Measurements from ENCODE around the gene FRY. TPM values are rescaled to one million over a fixed set of nuclear protein-coding genes. Genes with fewer than 3 reads are reported as not detected.

Gene FRY
- total and polyA plus RNA-seq, 2 of the 13 experiments (the other 11 are each of a cell fraction or from before 2014, with no cell fraction given), result 8.2 to 13.1 TPM

GRCh38 chr13:32031025-32031814 lies at the start of gene FRY (continued):
- TF ChIP-seq ZNF33A (CRISPR knock-in tag; IDR thresholded peaks at IDR 0.05; ENCODE audit: borderline replicate concordance) (no peak), RAD21 (CRISPR knock-in tag; IDR thresholded peaks at IDR 0.05) (peak; percentile 30; the same call in 1 of the 2 replicates), PHF8 (CRISPR knock-in tag; IDR thresholded peaks at IDR 0.05) (peak; percentile 77), ZGPAT (CRISPR knock-in tag; IDR thresholded peaks at IDR 0.05) (peak; percentile 84), GATA4 (IDR thresholded peaks at IDR 0.05; ENCODE audit: borderline replicate concordance, low read depth) (no peak), ZNF777 (CRISPR knock-in tag; IDR thresholded peaks at IDR 0.05) (peak; percentile 52), SRF (IDR thresholded peaks at IDR 0.05; ENCODE audit: low read depth, low read length) (no peak), POLR2AphosphoS5 (IDR thresholded peaks at IDR 0.05; ENCODE audit: low read depth, low read length) (peak; percentile 40), ZNF142 (CRISPR knock-in tag; IDR thresholded peaks at IDR 0.05) (peak; percentile 29; the same call in 1 of the 2 replicates), MED13 (CRISPR knock-in tag; IDR thresholded peaks at IDR 0.05) (peak; percentile 17; the same call in 1 of the 2 replicates), SIX1 (CRISPR knock-in tag; IDR thresholded peaks at IDR 0.05; ENCODE audit: borderline replicate concordance) (peak; percentile 30), ZNF678 (CRISPR knock-in tag; IDR thresholded peaks at IDR 0.05) (0 out of 2 replicates have a peak, but pooled peaks have one; percentile 41), DRAP1 (CRISPR knock-in tag; IDR thresholded peaks at IDR 0.05) (0 out of 2 replicates have a peak, but pooled peaks have one; percentile 38), SRSF1 (optimal IDR thresholded peaks at IDR 0.05; ENCODE audit: low read depth, low read length) (peak; percentile 64), ZNF781 (CRISPR knock-in tag; IDR thresholded peaks at IDR 0.05; ENCODE audit: borderline replicate concordance, not compliant biosample characterization) (peak; percentile 23), STAT5B (CRISPR knock-in tag; IDR thresholded peaks at IDR 0.05) (no peak), MXD3 (CRISPR knock-in tag; IDR thresholded peaks at IDR 0.05) (peak; percentile 81), ZNF329 (CRISPR knock-in tag; IDR thresholded peaks at IDR 0.05; ENCODE audit: low read depth) (0 out of 2 replicates have a peak, but pooled peaks have one; percentile 53), NCOA1 (CRISPR knock-in tag; IDR thresholded peaks at IDR 0.05) (no peak), YEATS4 (CRISPR knock-in tag; IDR thresholded peaks at IDR 0.05; ENCODE audit: borderline replicate concordance) (peak; percentile 71; the same call in 1 of the 2 replicates), YEATS2 (CRISPR knock-in tag; IDR thresholded peaks at IDR 0.05; ENCODE audit: borderline replicate concordance) (0 out of 2 replicates have a peak, but pooled peaks have one; percentile 38), NFE2L1 (CRISPR knock-in tag; IDR thresholded peaks at IDR 0.05; ENCODE audit: borderline replicate concordance) (no peak)

Measured in HepG2 (cell line).